Measurements from ENCODE around the gene IFIT3.

DNA sequence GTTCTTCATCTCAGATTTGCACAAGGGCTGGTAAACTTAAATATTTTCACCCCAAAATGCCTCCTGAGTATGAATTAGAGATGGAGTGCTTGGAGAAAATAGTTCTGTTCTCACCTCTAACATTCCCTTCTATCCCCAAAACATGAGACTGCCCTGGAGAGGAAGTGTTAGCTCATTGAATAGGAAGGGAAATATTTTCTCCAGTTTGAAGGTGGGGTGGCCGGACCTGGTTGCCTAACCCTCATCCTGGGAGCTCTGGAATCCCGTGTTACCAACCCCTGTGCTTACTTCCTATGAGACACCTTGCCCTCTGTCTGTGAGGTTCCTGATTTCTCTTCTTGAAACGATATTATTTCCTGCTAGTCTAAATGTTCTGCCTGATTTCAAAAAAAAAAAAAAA, 25.2 kb upstream of the IFIT3 start:
- TF ChIP-seq ZNF785 (tag by site-specific recombination; IDR thresholded peaks at IDR 0.05) (no peak), ZNF560 (tag by site-specific recombination; IDR thresholded peaks at IDR 0.05; ENCODE audit: borderline replicate concordance) (no peak), ZNF701 (tag by site-specific recombination; IDR thresholded peaks at IDR 0.05) (no peak), ZNF843 (tag by site-specific recombination; IDR thresholded peaks at IDR 0.05) (no peak), ZNF416 (tag by site-specific recombination; IDR thresholded peaks at IDR 0.05) (no peak), MZF1 (tag by site-specific recombination; IDR thresholded peaks at IDR 0.05; ENCODE audit: borderline replicate concordance) (no peak), ZNF324 (tag by site-specific recombination; IDR thresholded peaks at IDR 0.05) (no peak), ZNF184 (tag by site-specific recombination; IDR thresholded peaks at IDR 0.05) (no peak), ZNF138 (tag by site-specific recombination; IDR thresholded peaks at IDR 0.05; ENCODE audit: borderline replicate concordance) (no peak), YY1 (tag by site-specific recombination; IDR thresholded peaks at IDR 0.05) (no peak)
- TF ChIP-seq, protein P1, sequence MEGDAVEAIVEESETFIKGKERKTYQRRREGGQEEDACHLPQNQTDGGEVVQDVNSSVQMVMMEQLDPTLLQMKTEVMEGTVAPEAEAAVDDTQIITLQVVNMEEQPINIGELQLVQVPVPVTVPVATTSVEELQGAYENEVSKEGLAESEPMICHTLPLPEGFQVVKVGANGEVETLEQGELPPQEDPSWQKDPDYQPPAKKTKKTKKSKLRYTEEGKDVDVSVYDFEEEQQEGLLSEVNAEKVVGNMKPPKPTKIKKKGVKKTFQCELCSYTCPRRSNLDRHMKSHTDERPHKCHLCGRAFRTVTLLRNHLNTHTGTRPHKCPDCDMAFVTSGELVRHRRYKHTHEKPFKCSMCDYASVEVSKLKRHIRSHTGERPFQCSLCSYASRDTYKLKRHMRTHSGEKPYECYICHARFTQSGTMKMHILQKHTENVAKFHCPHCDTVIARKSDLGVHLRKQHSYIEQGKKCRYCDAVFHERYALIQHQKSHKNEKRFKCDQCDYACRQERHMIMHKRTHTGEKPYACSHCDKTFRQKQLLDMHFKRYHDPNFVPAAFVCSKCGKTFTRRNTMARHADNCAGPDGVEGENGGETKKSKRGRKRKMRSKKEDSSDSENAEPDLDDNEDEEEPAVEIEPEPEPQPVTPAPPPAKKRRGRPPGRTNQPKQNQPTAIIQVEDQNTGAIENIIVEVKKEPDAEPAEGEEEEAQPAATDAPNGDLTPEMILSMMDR (tag by site-specific recombination; IDR thresholded peaks at IDR 0.05) = no peak
- TF ChIP-seq, protein P2, sequence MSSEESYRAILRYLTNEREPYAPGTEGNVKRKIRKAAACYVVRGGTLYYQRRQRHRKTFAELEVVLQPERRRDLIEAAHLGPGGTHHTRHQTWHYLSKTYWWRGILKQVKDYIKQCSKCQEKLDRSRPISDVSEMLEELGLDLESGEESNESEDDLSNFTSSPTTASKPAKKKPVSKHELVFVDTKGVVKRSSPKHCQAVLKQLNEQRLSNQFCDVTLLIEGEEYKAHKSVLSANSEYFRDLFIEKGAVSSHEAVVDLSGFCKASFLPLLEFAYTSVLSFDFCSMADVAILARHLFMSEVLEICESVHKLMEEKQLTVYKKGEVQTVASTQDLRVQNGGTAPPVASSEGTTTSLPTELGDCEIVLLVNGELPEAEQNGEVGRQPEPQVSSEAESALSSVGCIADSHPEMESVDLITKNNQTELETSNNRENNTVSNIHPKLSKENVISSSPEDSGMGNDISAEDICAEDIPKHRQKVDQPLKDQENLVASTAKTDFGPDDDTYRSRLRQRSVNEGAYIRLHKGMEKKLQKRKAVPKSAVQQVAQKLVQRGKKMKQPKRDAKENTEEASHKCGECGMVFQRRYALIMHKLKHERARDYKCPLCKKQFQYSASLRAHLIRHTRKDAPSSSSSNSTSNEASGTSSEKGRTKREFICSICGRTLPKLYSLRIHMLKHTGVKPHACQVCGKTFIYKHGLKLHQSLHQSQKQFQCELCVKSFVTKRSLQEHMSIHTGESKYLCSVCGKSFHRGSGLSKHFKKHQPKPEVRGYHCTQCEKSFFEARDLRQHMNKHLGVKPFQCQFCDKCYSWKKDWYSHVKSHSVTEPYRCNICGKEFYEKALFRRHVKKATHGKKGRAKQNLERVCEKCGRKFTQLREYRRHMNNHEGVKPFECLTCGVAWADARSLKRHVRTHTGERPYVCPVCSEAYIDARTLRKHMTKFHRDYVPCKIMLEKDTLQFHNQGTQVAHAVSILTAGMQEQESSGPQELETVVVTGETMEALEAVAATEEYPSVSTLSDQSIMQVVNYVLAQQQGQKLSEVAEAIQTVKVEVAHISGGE (tag by site-specific recombination; conservative IDR thresholded peaks at IDR 0.05; ENCODE audit: low read depth) = no peak
- TF ChIP-seq, protein P3, sequence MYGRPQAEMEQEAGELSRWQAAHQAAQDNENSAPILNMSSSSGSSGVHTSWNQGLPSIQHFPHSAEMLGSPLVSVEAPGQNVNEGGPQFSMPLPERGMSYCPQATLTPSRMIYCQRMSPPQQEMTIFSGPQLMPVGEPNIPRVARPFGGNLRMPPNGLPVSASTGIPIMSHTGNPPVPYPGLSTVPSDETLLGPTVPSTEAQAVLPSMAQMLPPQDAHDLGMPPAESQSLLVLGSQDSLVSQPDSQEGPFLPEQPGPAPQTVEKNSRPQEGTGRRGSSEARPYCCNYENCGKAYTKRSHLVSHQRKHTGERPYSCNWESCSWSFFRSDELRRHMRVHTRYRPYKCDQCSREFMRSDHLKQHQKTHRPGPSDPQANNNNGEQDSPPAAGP (tag by site-specific recombination; IDR thresholded peaks at IDR 0.05) = no peak
